HL-60 (cell line): Measurements from ENCODE around the gene WHAMM.

ENCODE experiments used
- GABPA ChIP-seq: IDR thresholded peaks from 2 replicates; pipeline ENCODE4 v1.6.1; 2012; ENCODE audit warnings: low read depth
- POLR2AphosphoS5 ChIP-seq: IDR thresholded peaks from 2 replicates; pipeline ENCODE4 v1.6.1; 2012; ENCODE audit warnings: low read depth
- SPI1 ChIP-seq: IDR thresholded peaks from 2 replicates; pipeline ENCODE4 v1.6.1; 2012; ENCODE audit warnings: low read depth, mild to moderate bottlenecking, borderline replicate concordance
- TF ChIP-seq, protein P1 (sequence below): IDR thresholded peaks from one replicate; pipeline ENCODE4 v1.5.1; 2011; ENCODE audit warnings: low read length, control low read depth, inconsistent platforms; ENCODE audit not compliant: insufficient read depth

DNA sequence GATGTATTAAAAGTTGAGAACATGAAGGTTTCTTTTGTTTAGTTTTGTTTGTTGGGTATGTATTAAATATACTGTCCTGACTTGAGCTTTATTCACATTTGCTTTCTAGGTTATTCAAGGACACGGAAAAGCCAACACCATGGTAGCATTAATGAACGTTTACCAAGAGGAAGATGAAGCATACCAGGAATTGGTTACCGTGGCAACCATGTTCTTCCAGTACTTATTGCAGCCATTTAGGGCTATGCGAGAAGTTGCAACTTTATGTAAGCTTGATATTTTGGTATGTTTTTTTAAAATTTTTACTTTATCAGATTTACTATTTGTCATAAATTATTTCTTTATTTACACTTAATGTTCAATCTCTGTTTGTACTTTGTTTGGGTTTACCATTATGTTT lies 3.6 kb downstream of the WHAMM start:
- TF ChIP-seq GABPA (no peak), POLR2AphosphoS5 (no peak), SPI1 (no peak)
- TF ChIP-seq, protein P1, sequence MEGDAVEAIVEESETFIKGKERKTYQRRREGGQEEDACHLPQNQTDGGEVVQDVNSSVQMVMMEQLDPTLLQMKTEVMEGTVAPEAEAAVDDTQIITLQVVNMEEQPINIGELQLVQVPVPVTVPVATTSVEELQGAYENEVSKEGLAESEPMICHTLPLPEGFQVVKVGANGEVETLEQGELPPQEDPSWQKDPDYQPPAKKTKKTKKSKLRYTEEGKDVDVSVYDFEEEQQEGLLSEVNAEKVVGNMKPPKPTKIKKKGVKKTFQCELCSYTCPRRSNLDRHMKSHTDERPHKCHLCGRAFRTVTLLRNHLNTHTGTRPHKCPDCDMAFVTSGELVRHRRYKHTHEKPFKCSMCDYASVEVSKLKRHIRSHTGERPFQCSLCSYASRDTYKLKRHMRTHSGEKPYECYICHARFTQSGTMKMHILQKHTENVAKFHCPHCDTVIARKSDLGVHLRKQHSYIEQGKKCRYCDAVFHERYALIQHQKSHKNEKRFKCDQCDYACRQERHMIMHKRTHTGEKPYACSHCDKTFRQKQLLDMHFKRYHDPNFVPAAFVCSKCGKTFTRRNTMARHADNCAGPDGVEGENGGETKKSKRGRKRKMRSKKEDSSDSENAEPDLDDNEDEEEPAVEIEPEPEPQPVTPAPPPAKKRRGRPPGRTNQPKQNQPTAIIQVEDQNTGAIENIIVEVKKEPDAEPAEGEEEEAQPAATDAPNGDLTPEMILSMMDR, result no peak
